SU-DHL-6 (cell line): ENCODE measurements around the gene DMD.

Experiments used
- H2AFZ ChIP-seq: fragments of 200-600 bp; sonication (generic); 2 replicates; pipeline ENCODE4 v1.6.1; 2014; ENCODE audit warnings: low read depth, mild to moderate bottlenecking, moderate library complexity, mixed read lengths, antibody characterized with exemption, low read length; ENCODE audit not compliant: severe bottlenecking
- H3F3A ChIP-seq: fragments of 200-600 bp; shearing (Covaris generic); 2 replicates; pipeline ENCODE4 v1.6.0; 2016; ENCODE audit warnings: antibody characterized with exemption, mild to moderate bottlenecking; ENCODE audit not compliant: insufficient read depth
- H3K27ac ChIP-seq: fragments of 200-600 bp; sonication (generic); 2 replicates; pipeline ENCODE4 v1.5.1; 2016; ENCODE audit warnings: low read depth, mild to moderate bottlenecking, low read length, moderate library complexity, mixed read lengths
- H3K27me3 ChIP-seq: fragments of 200-600 bp; sonication (generic), shearing (Covaris generic); 2 replicates; pipeline ENCODE4 v1.6.0; 2014; ENCODE audit warnings: mild to moderate bottlenecking, low read length
- H3K36me3 ChIP-seq: fragments of 200-600 bp; sonication (generic); 2 replicates; pipeline ENCODE4 v1.6.1; 2014; ENCODE audit warnings: mild to moderate bottlenecking, low read length, mixed read lengths
- H3K4me2 ChIP-seq: fragments of 300-600, 200-600 bp; shearing (Covaris generic), sonication (generic); 2 replicates; pipeline ENCODE4 v1.6.0; 2014; ENCODE audit warnings: low read length, low read depth, mild to moderate bottlenecking; ENCODE audit not compliant: poor library complexity, severe bottlenecking
- H3K4me3 ChIP-seq: fragments of 200-600 bp; sonication (generic); 2 replicates; pipeline ENCODE4 v1.5.1; 2014; ENCODE audit warnings: antibody characterized with exemption, low read length, mild to moderate bottlenecking, mixed read lengths; ENCODE audit not compliant: insufficient read depth, poor library complexity, severe bottlenecking
- H3K79me2 ChIP-seq: fragments of 200-600 bp; sonication (generic); 2 replicates; pipeline ENCODE4 v1.6.1; 2014; ENCODE audit warnings: mild to moderate bottlenecking, low read length, moderate library complexity; ENCODE audit not compliant: insufficient read depth
- H3K9ac ChIP-seq: fragments of 200-600 bp; sonication (generic); 2 replicates; pipeline ENCODE4 v1.7.0; 2014; ENCODE audit warnings: mild to moderate bottlenecking, low read length
- H3K9me2 ChIP-seq: fragments of 200-600 bp; sonication (generic); replicated peaks from 2 replicates; pipeline ENCODE4 v1.6.1; 2014; ENCODE audit warnings: low read length; ENCODE audit not compliant: insufficient read depth
- H3K9me3 ChIP-seq: fragments of 200-600 bp; sonication (generic); 2 replicates; pipeline ENCODE4 v1.6.1; 2014; ENCODE audit warnings: low read length, mixed read lengths; ENCODE audit not compliant: insufficient read depth
- H4K20me1 ChIP-seq: fragments of 200-600 bp; sonication (generic); 2 replicates; pipeline ENCODE4 v1.6.1; 2014; ENCODE audit warnings: low read depth, mild to moderate bottlenecking, antibody characterized with exemption, low read length, moderate library complexity, mixed read lengths
- EZH2phosphoT487 ChIP-seq: fragments of 200-600 bp; sonication (generic), shearing (Covaris generic); conservative IDR thresholded peaks from 2 replicates; pipeline ENCODE4 v1.6.1; 2018; ENCODE audit warnings: mild to moderate bottlenecking, antibody characterized with exemption, low read length, moderate library complexity, mixed read lengths
- TF ChIP-seq, protein P1 (sequence below): fragments of 200-600 bp; sonication (generic); IDR thresholded peaks from one replicate; pipeline ENCODE4 v1.5.1; 2017; ENCODE audit warnings: antibody characterized with exemption, mild to moderate bottlenecking, low read length, moderate library complexity; ENCODE audit not compliant: insufficient read depth, poor library complexity, severe bottlenecking

The DMD gene

GRCh38 chrX:32687379-32687778 is 524.0 kb downstream of the DMD start:
- Histone ChIP-seq H2AFZ (no peak overlapping the region), H3K27ac (no peak overlapping the region), H3K27me3 (no peaks in the 10 kb centered on the region), H3K79me2 (no peaks in the 10 kb centered on the region), H3K4me2 (no peak overlapping the region), H3F3A (no peaks in the 10 kb centered on the region), H3K9me3 (no peaks in the 10 kb centered on the region), H3K9ac (no peak overlapping the region), H4K20me1 (no peaks in the 10 kb centered on the region), H3K9me2 (no peaks in the 10 kb centered on the region), H3K4me3 (no peak overlapping the region), H3K36me3 (no peaks in the 10 kb centered on the region)
- TF ChIP-seq, protein P1, sequence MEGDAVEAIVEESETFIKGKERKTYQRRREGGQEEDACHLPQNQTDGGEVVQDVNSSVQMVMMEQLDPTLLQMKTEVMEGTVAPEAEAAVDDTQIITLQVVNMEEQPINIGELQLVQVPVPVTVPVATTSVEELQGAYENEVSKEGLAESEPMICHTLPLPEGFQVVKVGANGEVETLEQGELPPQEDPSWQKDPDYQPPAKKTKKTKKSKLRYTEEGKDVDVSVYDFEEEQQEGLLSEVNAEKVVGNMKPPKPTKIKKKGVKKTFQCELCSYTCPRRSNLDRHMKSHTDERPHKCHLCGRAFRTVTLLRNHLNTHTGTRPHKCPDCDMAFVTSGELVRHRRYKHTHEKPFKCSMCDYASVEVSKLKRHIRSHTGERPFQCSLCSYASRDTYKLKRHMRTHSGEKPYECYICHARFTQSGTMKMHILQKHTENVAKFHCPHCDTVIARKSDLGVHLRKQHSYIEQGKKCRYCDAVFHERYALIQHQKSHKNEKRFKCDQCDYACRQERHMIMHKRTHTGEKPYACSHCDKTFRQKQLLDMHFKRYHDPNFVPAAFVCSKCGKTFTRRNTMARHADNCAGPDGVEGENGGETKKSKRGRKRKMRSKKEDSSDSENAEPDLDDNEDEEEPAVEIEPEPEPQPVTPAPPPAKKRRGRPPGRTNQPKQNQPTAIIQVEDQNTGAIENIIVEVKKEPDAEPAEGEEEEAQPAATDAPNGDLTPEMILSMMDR: no peak
- TF ChIP-seq EZH2phosphoT487: no peak

- no peaks in the 10 kb centered on the region for H3K9me2 ChIP-seq
- H3K4me2 ChIP-seq: no peak overlapping the region
- no peaks in the 10 kb centered on the region for H3K9me3 ChIP-seq
- no peak overlapping the region for H2AFZ ChIP-seq
- no peak overlapping the region for H3K27ac ChIP-seq
- no peak overlapping the region for H3K9ac ChIP-seq
- no peak overlapping the region for H3K4me3 ChIP-seq
- H3F3A ChIP-seq: no peaks in the 10 kb centered on the region
- no peak for TF ChIP-seq EZH2phosphoT487
- TF ChIP-seq, protein P1: no peak
- H3K79me2 ChIP-seq: no peaks in the 10 kb centered on the region
- H4K20me1 ChIP-seq: no peaks in the 10 kb centered on the region
- H3K36me3 ChIP-seq: no peaks in the 10 kb centered on the region
- H3K27me3 ChIP-seq: no peaks in the 10 kb centered on the region
Measured at GRCh38 chrX:32678487-32678886, 532.9 kb downstream of the DMD start.

- Histone ChIP-seq H3K9me2 (no peaks in the 10 kb centered on the region), H2AFZ (peak overlapping the region; percentile 85), H3K27ac (no peak overlapping the region), H3K9me3 (no peaks in the 10 kb centered on the region), H4K20me1 (no peaks in the 10 kb centered on the region), H3K27me3 (no peaks in the 10 kb centered on the region), H3F3A (no peaks in the 10 kb centered on the region), H3K36me3 (no peaks in the 10 kb centered on the region), H3K9ac (peak overlapping the region; percentile 30; the same call in 1 of the 2 replicates), H3K4me2 (peak overlapping the region; percentile 32), H3K4me3 (no peak overlapping the region), H3K79me2 (no peaks in the 10 kb centered on the region)
- TF ChIP-seq, protein P1: peak; percentile 19
- no peak for TF ChIP-seq EZH2phosphoT487
Measured at GRCh38 chrX:32673193-32673592, 538.2 kb downstream of the DMD start.

GRCh38 chrX:32662516-32662915 is 548.8 kb downstream of the DMD start:
- Histone ChIP-seq H3K9me3 (no peaks in the 10 kb centered on the region), H3K79me2 (no peaks in the 10 kb centered on the region), H3K4me2 (no peak overlapping the region), H3K36me3 (no peaks in the 10 kb centered on the region), H3K9me2 (no peaks in the 10 kb centered on the region), H4K20me1 (no peaks in the 10 kb centered on the region), H3F3A (no peaks in the 10 kb centered on the region), H3K9ac (no peak overlapping the region), H3K27me3 (no peaks in the 10 kb centered on the region), H3K27ac (no peak overlapping the region), H3K4me3 (no peak overlapping the region), H2AFZ (no peak overlapping the region)
- no peak for TF ChIP-seq EZH2phosphoT487
- TF ChIP-seq, protein P1: no peak
